IPS-20b (cell line): ENCODE data around the gene FOXE3.

Source experiments
- H3K27ac ChIP-seq: one replicate; pipeline ENCODE4 v1.5.1; 2013; ENCODE audit warnings: low read length
- H3K27me3 ChIP-seq: 2 replicates; pipeline ENCODE4 v1.6.1; 2013; ENCODE audit warnings: mild to moderate bottlenecking, low read length, inconsistent platforms; ENCODE audit not compliant: insufficient read depth
- H3K36me3 ChIP-seq: 2 replicates; pipeline ENCODE4 v1.6.1; 2013; ENCODE audit warnings: low read depth, mild to moderate bottlenecking, inconsistent platforms, low read length, moderate library complexity; ENCODE audit not compliant: insufficient read depth
- H3K4me1 ChIP-seq: 2 replicates; pipeline ENCODE4 v1.6.1; 2013; ENCODE audit warnings: mild to moderate bottlenecking, control low read depth, inconsistent platforms, low read length, moderate library complexity; ENCODE audit not compliant: insufficient read depth
- H3K4me3 ChIP-seq: 2 replicates; pipeline ENCODE4 v1.5.1; 2013; ENCODE audit warnings: mild to moderate bottlenecking, low read length, inconsistent platforms
- H3K9ac ChIP-seq: 2 replicates; pipeline ENCODE4 v1.6.1; 2013; ENCODE audit warnings: low read depth, mild to moderate bottlenecking, inconsistent platforms, low read length, moderate library complexity
- H3K9me3 ChIP-seq: 2 replicates; pipeline ENCODE4 v1.6.1; 2013; ENCODE audit warnings: mild to moderate bottlenecking, low read depth, low read length, inconsistent platforms; ENCODE audit not compliant: insufficient read depth

FOXE3 gene

DNA sequence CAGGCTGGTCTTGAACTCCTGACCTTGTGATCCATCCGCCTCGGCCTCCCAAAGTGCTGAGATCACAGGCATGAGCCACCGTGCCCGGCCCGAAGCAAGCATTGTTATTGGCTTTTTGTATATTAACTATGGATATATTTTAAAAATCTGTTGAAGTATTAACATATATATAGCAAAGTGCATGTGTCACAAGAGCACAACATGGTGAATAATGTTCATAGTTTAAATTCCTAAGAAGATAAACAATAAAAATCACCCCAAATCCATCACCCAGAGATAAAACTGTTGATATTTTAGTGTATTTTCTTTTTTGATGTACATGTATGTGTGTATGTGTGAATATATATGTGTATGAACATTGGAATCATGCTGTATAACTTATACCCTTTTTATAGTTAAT is 9.1 kb upstream of the FOXE3 start:
- peaks cover 2% of the 10 kb centered on the region; the same call in 1 of the 2 replicates for H3K4me1 ChIP-seq
- H3K4me3 ChIP-seq = no peak overlapping the region
- no peak overlapping the region for H3K27ac ChIP-seq
- H3K9ac ChIP-seq = no peak overlapping the region
- H3K27me3 ChIP-seq = peaks cover 66% of the 10 kb centered on the region
- H3K36me3 ChIP-seq = no peaks in the 10 kb centered on the region
- H3K9me3 ChIP-seq = no peaks in the 10 kb centered on the region

DNA sequence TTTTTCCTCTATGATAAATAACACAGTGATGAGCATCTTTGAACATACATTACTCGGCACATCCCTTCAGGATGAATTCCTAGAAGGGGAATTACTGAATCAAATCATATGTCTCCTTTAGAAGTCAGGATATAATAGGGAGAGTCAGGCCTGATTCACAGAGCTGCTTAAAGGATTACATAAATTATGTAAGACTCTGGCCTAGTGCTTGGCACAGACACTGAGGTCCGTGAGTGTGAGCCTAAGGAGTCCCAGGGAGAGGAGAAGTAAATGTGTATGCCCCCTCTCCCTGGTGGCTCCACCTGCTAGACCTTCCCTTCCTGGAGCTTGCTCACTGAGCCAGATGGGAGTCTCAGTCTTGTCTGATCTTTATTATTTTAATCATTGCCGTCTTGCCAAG is 8.6 kb upstream of the FOXE3 start:
- H3K27me3 ChIP-seq = peaks cover 65% of the 10 kb centered on the region
- no peaks in the 10 kb centered on the region for H3K9me3 ChIP-seq
- H3K9ac ChIP-seq = no peak overlapping the region
- peaks cover 2% of the 10 kb centered on the region; the same call in 1 of the 2 replicates for H3K4me1 ChIP-seq
- no peaks in the 10 kb centered on the region for H3K36me3 ChIP-seq
- H3K27ac ChIP-seq = no peak overlapping the region
- no peak overlapping the region for H3K4me3 ChIP-seq

DNA sequence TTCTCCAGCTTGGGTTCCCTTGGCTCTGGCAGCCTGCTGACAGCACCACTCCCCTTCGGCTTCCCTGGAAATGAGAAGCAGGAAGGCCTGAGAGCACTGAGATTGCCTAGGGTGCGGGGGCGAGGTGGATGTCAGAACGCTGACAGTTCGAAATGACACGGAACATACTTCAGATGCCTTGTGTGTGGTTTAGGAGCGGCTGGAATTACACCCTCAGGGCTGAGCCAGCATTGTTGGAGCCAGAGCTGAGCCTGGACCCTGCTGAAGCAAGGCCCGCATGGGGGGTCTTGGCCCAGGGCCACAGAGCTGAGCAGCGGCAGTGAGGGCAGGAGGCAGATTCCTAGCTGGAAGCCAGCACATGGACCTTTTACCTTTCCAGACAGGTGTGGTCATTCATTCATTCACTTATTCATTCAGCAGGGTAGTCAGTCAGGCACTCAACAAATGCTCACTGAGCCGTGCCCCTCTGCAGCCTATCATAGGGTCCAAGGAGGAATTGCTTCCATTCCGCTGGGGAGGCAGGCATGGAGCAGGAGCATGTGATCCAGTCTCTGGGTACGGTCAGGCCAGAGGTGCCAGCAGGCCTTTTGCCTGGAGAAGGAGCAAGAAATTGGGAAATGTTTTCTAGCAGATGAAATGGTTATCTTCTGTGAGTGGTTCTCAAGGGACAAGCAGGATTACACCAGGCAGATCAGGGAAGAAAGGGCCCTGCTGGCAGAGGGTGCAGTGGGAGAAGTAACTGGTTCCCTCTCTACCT is 6.6 kb upstream of the FOXE3 start:
- H3K27me3 ChIP-seq = peaks cover 74% of the 10 kb centered on the region
- H3K4me3 ChIP-seq = no peak overlapping the region
- H3K9ac ChIP-seq = no peak overlapping the region
- no peaks in the 10 kb centered on the region for H3K9me3 ChIP-seq
- peaks cover 2% of the 10 kb centered on the region; the same call in 1 of the 2 replicates for H3K4me1 ChIP-seq
- no peak overlapping the region for H3K27ac ChIP-seq
- no peaks in the 10 kb centered on the region for H3K36me3 ChIP-seq

DNA sequence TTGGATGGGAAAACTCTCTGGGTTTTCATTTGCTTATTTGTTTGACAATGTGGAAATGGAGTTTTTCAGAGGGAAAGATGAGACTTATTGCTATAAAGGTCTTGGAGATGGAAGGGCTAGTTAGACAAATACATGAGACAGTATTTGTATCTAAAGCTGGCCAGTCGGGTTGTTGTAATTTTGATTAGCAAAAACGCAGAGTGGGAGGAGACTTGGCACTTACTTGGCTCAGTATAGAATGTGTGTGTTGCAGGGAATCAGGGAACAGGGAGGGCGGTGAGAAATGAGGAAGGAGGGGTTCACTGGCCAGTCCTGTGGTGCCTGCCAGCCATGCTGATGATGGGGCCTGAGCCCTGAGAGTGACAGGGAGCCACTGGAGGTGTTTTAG is 6.0 kb upstream of the FOXE3 start:
- H3K27me3 ChIP-seq = peaks cover 77% of the 10 kb centered on the region
- H3K4me3 ChIP-seq = no peak overlapping the region
- no peaks in the 10 kb centered on the region for H3K36me3 ChIP-seq
- peaks cover 2% of the 10 kb centered on the region; the same call in 1 of the 2 replicates for H3K4me1 ChIP-seq
- no peak overlapping the region for H3K27ac ChIP-seq
- no peak overlapping the region for H3K9ac ChIP-seq
- H3K9me3 ChIP-seq = no peaks in the 10 kb centered on the region

DNA sequence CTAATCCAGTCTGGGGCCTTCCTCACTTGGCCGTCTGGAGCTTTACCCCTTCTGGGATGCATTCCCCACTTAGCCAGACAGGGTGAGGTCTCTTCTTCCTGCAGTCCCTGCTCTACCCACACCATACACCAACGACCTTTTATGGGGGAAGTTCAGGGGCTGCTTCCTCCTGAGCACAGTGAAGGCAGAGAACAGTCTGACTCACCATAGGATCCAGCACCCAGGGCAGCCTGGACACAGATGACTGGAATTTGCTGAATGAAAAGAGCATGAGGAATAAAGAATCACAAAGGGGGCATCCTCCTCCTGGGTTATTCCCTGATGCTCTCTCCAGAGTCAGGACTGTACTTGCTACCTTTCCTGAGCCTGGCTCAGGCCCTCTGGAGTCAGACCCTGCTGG is 4.6 kb upstream of the FOXE3 start:
- Histone ChIP-seq H3K9me3 (no peaks in the 10 kb centered on the region), H3K27ac (no peak overlapping the region), H3K4me1 (peaks cover 2% of the 10 kb centered on the region; the same call in 1 of the 2 replicates), H3K27me3 (peaks cover 80% of the 10 kb centered on the region), H3K36me3 (no peaks in the 10 kb centered on the region), H3K9ac (no peak overlapping the region), H3K4me3 (no peak overlapping the region)

DNA sequence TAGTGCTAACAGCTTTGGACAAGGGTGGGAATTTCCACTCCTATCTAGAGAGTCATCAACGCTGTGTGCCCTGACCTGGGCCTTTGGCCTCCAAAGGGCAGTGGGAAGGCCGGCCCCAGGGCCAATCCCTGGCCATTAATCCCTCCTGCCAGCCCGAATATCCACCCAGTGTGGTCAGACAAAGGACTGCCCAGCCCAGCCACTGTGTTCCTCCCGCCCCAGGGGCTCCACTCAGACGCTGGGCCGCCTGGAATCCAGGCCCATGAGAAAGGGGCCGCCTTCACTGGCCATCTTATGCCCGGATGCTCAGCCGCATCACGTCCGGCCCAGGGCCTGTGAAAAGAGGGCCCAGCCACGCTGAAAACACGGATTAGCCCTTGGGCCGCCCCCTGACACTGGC is 3.6 kb upstream of the FOXE3 start:
- no peaks in the 10 kb centered on the region for H3K9me3 ChIP-seq

DNA sequence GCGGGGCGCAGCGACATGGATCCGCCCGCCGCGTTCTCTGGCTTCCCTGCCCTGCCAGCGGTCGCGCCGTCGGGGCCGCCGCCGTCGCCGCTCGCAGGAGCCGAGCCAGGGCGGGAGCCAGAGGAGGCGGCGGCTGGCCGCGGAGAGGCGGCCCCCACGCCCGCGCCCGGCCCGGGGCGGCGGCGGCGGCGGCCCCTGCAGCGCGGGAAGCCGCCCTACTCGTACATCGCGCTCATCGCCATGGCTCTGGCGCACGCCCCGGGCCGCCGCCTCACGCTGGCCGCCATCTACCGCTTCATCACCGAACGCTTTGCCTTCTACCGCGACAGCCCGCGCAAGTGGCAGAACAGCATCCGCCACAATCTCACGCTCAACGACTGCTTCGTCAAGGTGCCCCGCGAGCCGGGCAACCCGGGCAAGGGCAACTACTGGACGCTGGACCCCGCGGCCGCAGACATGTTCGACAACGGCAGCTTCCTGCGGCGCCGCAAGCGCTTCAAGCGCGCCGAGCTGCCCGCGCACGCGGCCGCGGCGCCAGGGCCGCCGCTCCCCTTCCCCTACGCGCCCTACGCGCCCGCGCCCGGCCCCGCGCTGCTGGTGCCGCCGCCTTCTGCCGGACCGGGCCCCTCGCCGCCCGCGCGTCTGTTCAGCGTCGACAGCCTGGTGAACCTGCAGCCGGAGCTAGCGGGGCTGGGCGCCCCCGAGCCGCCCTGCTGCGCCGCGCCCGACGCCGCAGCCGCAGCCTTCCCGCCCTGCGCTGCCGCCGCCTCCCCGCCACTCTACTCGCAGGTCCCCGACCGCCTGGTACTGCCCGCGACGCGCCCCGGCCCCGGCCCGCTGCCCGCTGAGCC is 459 bp downstream of the FOXE3 start:
- Histone ChIP-seq H3K27ac (no peak overlapping the region), H3K9me3 (no peaks in the 10 kb centered on the region), H3K4me1 (no peaks in the 10 kb centered on the region), H3K27me3 (peaks cover 97% of the 10 kb centered on the region), H3K36me3 (no peaks in the 10 kb centered on the region), H3K4me3 (peak overlapping the region; percentile 47; the same call in 1 of the 2 replicates), H3K9ac (no peak overlapping the region)

More for the DNA sequence above, 3.6 kb upstream of the FOXE3 start:
- Histone ChIP-seq H3K27ac (no peak overlapping the region), H3K27me3 (peaks cover 90% of the 10 kb centered on the region), H3K36me3 (no peaks in the 10 kb centered on the region), H3K9ac (no peak overlapping the region), H3K4me1 (peaks cover 2% of the 10 kb centered on the region; the same call in 1 of the 2 replicates), H3K4me3 (no peak overlapping the region)

DNA sequence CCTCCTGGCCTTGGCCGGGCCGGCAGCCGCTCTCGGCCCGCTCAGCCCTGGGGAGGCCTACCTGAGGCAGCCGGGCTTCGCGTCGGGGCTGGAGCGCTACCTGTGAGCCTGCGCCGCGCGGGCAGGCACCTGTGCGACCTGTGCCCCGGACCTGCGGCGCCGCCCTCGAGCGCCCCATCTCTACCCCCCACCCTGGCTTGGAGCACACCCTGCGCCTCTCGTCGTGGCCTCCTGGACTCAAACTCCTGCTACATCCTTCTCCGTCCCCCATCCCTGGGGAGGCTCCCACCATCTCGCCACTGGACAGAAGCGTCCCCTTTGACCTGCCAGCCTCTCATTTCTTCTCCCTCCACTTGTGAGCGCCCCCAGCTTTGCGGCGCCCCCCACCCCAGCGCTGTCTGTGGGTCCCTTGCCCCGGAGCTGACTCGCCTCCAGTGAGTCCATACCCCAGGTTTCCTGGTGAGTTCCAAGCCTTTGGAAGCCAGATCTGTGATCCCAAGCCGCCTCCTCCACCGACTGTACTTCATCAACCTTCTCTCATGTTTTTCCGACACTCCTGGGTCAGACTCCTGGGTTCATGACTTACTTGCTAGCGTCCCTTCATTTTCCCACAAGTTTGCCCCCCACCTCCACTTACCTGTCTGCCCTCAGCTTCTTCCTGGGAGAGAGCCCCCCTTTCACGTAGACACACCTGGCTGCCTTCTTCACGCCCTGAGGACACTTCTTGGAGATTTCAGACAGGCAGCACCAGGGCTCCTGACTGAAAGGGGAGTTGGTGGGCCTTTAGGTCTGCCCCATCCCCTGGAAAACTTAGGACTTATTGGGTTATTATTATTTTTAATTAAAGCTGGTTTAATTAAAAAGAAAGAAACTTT is 1.3 kb downstream of the FOXE3 start:
- Histone ChIP-seq H3K27me3 (peaks cover 94% of the 10 kb centered on the region), H3K9ac (no peak overlapping the region), H3K4me3 (no peak overlapping the region), H3K4me1 (no peaks in the 10 kb centered on the region), H3K27ac (no peak overlapping the region), H3K9me3 (no peaks in the 10 kb centered on the region), H3K36me3 (no peaks in the 10 kb centered on the region)

DNA sequence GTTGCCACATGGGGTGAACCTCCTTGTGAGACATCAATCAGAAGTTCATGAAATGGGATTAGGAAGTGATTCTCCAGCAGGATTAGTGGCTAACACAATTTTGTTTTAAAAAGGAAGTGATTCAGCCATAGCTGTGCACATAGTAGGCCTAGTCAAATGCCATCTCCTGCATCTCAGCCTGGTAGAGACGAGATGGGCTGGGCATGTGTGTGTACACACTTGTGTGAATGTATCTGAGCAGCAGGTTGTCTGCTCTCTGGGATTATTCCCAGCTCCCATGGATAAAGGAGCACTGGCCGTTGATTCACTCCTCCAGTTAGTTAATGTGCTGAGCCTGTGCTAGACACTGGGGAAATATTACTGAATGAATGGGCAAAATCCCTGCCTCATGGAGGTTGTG is 2.0 kb downstream of the FOXE3 start:
- Histone ChIP-seq H3K36me3 (no peaks in the 10 kb centered on the region), H3K27me3 (peaks cover 92% of the 10 kb centered on the region), H3K9ac (no peak overlapping the region), H3K4me3 (no peak overlapping the region), H3K9me3 (no peaks in the 10 kb centered on the region), H3K27ac (no peak overlapping the region), H3K4me1 (no peaks in the 10 kb centered on the region)

DNA sequence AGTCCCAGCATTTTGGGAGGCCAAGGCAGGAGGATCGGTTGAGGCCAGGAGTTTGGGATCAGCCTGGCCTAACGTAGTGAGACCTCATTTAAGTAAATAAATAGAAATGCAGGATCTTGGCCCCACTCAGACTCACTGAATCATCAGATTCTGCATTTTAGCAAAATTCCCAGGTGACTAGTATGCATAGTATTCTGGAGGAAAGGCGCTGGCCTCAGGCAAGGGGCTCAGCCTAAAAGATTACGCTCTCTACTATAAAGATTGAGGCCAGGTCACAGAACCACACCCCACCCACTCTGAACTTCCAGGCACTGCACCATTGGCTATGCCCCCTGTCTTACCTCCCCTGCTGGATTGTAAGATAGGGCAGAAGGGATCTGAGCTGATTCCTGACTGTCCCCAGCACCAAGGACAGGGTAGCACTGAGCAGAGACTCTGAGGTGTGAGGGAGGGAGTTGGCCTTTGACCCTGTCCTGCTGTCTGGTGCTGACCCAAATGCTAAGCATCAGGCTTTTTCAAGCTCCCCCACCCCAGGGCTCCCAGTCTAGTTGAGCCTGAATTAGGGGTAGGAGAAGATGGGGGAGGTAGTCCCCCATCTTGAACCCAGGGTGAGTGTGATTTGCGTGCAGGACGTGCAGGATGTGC is 2.7 kb downstream of the FOXE3 start:
- Histone ChIP-seq H3K9ac (no peak overlapping the region), H3K4me3 (no peak overlapping the region), H3K9me3 (no peaks in the 10 kb centered on the region), H3K27me3 (peaks cover 92% of the 10 kb centered on the region), H3K4me1 (no peaks in the 10 kb centered on the region), H3K27ac (no peak overlapping the region), H3K36me3 (no peaks in the 10 kb centered on the region)

DNA sequence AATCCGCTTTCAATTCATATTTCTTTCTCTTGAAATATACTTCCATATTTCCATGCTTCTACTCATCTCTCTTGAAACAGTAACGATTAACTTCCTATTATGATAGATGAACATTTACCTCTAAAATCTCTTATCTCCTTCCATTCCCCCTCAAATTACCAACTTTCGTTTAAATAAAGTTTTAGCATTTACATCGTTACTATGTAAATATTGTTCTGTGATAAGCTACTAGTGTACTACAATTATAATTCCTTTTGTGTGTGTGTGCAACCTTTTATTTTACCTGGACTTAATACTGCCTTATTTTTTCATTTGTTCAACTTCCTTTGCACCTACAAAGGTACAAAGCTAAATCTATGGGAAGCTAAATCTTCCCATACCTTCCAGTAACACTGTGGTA is 4.5 kb downstream of the FOXE3 start:
- Histone ChIP-seq H3K4me3 (no peak overlapping the region), H3K9ac (no peak overlapping the region), H3K27me3 (peaks cover 88% of the 10 kb centered on the region), H3K4me1 (no peaks in the 10 kb centered on the region), H3K27ac (no peak overlapping the region), H3K36me3 (no peaks in the 10 kb centered on the region), H3K9me3 (no peaks in the 10 kb centered on the region)
